MM.1S (cell line): ENCODE data around the gene TNKS1BP1.
A peak's percentile ranks its signal among the peaks of the same experiment; 100 is the strongest.

Experiments
- DNase-seq: peaks from one replicate; pipeline ENCODE4 v3.0.0-alpha.2; 2015
- H2AFZ ChIP-seq: fragments of 300-600 bp; sonication (generic); 2 replicates; pipeline ENCODE4 v1.6.0; 2016; ENCODE audit warnings: antibody characterized with exemption, low read length
- H3F3A ChIP-seq: fragments of 300-600 bp; sonication (generic); 2 replicates; pipeline ENCODE4 v1.6.1; 2016; ENCODE audit warnings: mild to moderate bottlenecking, antibody characterized with exemption, low read length, moderate library complexity, mixed read lengths; ENCODE audit not compliant: insufficient read depth
- H3K27ac ChIP-seq: fragments of 300-600 bp; sonication (generic); 2 replicates; pipeline ENCODE4 v1.5.1; 2016; ENCODE audit warnings: mild to moderate bottlenecking, low read length
- H3K27me3 ChIP-seq: fragments of 300-600 bp; sonication (generic); replicated peaks from 2 replicates; pipeline ENCODE4 v1.6.0; 2016; ENCODE audit warnings: low read length; ENCODE audit not compliant: insufficient read depth
- H3K36me3 ChIP-seq: fragments of 300-600 bp; sonication (generic); replicated peaks from 2 replicates; pipeline ENCODE4 v1.6.1; 2016; ENCODE audit warnings: mild to moderate bottlenecking, low read length, mixed read lengths; ENCODE audit not compliant: insufficient read depth
- H3K4me1 ChIP-seq: fragments of 300-600 bp; sonication (generic); 2 replicates; pipeline ENCODE4 v1.6.1; 2016; ENCODE audit warnings: low read length, mixed read lengths
- H3K4me2 ChIP-seq: fragments of 300-600 bp; sonication (generic); 2 replicates; pipeline ENCODE4 v1.6.0; 2016; ENCODE audit warnings: low read depth, low read length
- H3K4me3 ChIP-seq: fragments of 300-600 bp; sonication (generic); 2 replicates; pipeline ENCODE4 v1.5.1; 2016; ENCODE audit warnings: low read length, mixed read lengths
- H3K79me2 ChIP-seq: fragments of 300-600 bp; sonication (generic); 2 replicates; pipeline ENCODE4 v1.6.1; 2016; ENCODE audit warnings: mixed run types, low read length, mixed read lengths
- H3K9ac ChIP-seq: fragments of 300-600 bp; sonication (generic); 2 replicates; pipeline ENCODE4 v1.6.1; 2016; ENCODE audit warnings: low read length, mixed read lengths
- H3K9me2 ChIP-seq: fragments of 300-600 bp; sonication (generic); replicated peaks from 2 replicates; pipeline ENCODE4 v1.6.1; 2016; ENCODE audit warnings: mild to moderate bottlenecking, low read length, mixed read lengths; ENCODE audit not compliant: insufficient read depth
- H3K9me3 ChIP-seq: fragments of 300-600 bp; sonication (generic); replicated peaks from 2 replicates; pipeline ENCODE4 v1.6.1; 2016; ENCODE audit warnings: mild to moderate bottlenecking, low read length, mixed read lengths; ENCODE audit not compliant: insufficient read depth
- H4K20me1 ChIP-seq: fragments of 300-600 bp; sonication (generic); 2 replicates; pipeline ENCODE4 v1.6.1; 2016; ENCODE audit warnings: mild to moderate bottlenecking, low read length, moderate library complexity, mixed read lengths; ENCODE audit not compliant: insufficient read depth
- EZH2 ChIP-seq: fragments of 300-600 bp; sonication (generic); optimal IDR thresholded peaks from 2 replicates; pipeline ENCODE3; 2017; ENCODE audit warnings: low read depth, mild to moderate bottlenecking, antibody characterized with exemption, low read length, mixed read lengths
- EZH2phosphoT487 ChIP-seq: fragments of 300-600 bp; sonication (generic); IDR thresholded peaks from 2 replicates; pipeline ENCODE4 v1.6.1; 2018; ENCODE audit warnings: antibody characterized with exemption, low read length
- TF ChIP-seq, protein P1 (sequence below): fragments of 300-600 bp; sonication (generic); IDR thresholded peaks from 2 replicates; pipeline ENCODE4 v1.5.1; 2016; ENCODE audit warnings: antibody characterized with exemption, low read length, mixed read lengths

Gene TNKS1BP1

GRCh38 chr11:57347336-57347735 lies 22.6 kb upstream of the TNKS1BP1 start:
- TF ChIP-seq, protein P1, sequence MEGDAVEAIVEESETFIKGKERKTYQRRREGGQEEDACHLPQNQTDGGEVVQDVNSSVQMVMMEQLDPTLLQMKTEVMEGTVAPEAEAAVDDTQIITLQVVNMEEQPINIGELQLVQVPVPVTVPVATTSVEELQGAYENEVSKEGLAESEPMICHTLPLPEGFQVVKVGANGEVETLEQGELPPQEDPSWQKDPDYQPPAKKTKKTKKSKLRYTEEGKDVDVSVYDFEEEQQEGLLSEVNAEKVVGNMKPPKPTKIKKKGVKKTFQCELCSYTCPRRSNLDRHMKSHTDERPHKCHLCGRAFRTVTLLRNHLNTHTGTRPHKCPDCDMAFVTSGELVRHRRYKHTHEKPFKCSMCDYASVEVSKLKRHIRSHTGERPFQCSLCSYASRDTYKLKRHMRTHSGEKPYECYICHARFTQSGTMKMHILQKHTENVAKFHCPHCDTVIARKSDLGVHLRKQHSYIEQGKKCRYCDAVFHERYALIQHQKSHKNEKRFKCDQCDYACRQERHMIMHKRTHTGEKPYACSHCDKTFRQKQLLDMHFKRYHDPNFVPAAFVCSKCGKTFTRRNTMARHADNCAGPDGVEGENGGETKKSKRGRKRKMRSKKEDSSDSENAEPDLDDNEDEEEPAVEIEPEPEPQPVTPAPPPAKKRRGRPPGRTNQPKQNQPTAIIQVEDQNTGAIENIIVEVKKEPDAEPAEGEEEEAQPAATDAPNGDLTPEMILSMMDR, result no peak
- Histone ChIP-seq H2AFZ (no peak overlapping the region), H3K27me3 (0 out of 2 replicates have a peak, but pooled peaks cover 5% of the 10 kb centered on the region), H3K79me2 (no peaks in the 10 kb centered on the region), H3K36me3 (no peaks in the 10 kb centered on the region), H3K9me2 (no peaks in the 10 kb centered on the region), H3K27ac (no peak overlapping the region), H4K20me1 (no peaks in the 10 kb centered on the region), H3F3A (no peaks in the 10 kb centered on the region), H3K4me3 (no peak overlapping the region), H3K4me1 (no peaks in the 10 kb centered on the region), H3K4me2 (no peak overlapping the region), H3K9me3 (no peaks in the 10 kb centered on the region), H3K9ac (no peak overlapping the region)
- no peak for DNase-seq

DNA sequence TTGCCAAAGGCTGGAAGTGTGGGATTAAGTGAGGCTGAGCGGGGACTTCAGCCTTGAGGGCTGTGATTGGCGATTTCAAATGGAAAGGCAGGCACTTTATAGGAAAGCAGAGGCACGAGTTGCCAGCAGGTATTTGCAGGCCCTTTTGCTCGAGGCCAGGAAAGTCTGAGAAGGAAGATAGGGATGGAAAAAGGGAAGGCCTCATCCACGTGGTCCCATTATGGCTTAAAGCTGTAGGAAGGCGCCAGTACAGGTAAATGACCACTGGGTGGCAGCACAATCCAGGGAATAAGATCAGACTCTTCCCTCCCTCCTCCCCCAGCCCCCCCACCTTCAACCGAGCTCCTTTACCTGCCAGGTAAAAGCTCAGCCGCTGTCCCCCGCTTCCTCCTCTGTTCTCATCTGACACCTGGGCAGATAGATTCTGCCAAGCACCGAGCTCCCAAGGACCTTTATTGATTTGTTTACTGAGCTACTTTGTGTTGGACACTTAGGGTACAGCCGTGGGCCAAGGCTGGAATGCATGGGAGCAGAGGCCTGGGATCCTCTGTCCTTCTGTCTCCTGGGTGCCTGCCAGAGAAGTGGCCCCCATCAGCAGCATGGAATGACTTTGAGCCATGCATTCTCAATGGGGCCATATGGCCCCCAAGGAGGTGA lies 20.9 kb upstream of the TNKS1BP1 start:
- Histone ChIP-seq H3F3A (no peaks in the 10 kb centered on the region), H3K4me1 (no peaks in the 10 kb centered on the region), H2AFZ (peak overlapping the region; percentile 77), H3K4me3 (no peak overlapping the region), H3K79me2 (no peaks in the 10 kb centered on the region), H3K9me3 (no peaks in the 10 kb centered on the region), H3K27ac (no peak overlapping the region), H4K20me1 (no peaks in the 10 kb centered on the region), H3K9me2 (no peaks in the 10 kb centered on the region), H3K36me3 (no peaks in the 10 kb centered on the region), H3K9ac (no peak overlapping the region), H3K27me3 (0 out of 2 replicates have a peak, but pooled peaks cover 5% of the 10 kb centered on the region), H3K4me2 (peak overlapping the region; percentile 43; the same call in 1 of the 2 replicates)
- TF ChIP-seq EZH2phosphoT487 (no peak), EZH2 (no peak)
- TF ChIP-seq, protein P1, result peak; percentile 66
- peak; percentile 66 for DNase-seq

DNA sequence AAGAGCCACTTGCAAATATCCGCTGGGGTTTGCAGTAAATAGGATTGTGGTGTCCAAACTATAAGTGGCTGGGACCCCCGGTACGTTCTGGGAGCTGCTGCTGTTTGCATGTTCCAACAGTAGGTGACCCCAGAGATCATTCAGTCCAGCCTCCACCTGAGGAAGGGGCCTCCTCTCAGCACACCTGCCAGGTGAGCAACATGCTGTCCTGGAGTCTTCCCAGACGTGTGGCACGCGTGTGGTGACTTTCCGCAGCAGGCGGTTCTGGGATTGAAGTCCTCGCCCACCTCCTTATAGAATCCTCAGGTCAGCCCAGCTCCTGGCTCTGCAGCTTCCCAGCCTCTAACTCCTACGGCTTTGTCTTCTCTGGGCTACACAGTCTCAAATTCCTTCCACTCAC lies 20.1 kb upstream of the TNKS1BP1 start:
- no peaks in the 10 kb centered on the region for H3K9me3 ChIP-seq
- no peaks in the 10 kb centered on the region for H3K36me3 ChIP-seq
- TF ChIP-seq EZH2, result no peak
- TF ChIP-seq, protein P1, result no peak
- no peak for TF ChIP-seq EZH2phosphoT487
- no peaks in the 10 kb centered on the region for H3F3A ChIP-seq
- no peaks in the 10 kb centered on the region for H4K20me1 ChIP-seq
- no peak for DNase-seq
- no peak overlapping the region for H3K27ac ChIP-seq
- no peaks in the 10 kb centered on the region for H3K79me2 ChIP-seq
- no peaks in the 10 kb centered on the region for H3K4me1 ChIP-seq
- no peak overlapping the region for H3K4me2 ChIP-seq
- no peak overlapping the region for H3K9ac ChIP-seq
- no peak overlapping the region for H3K4me3 ChIP-seq
- peak overlapping the region; percentile 77 for H2AFZ ChIP-seq
- H3K9me2 ChIP-seq, result no peaks in the 10 kb centered on the region
- 0 out of 2 replicates have a peak, but pooled peaks cover 5% of the 10 kb centered on the region for H3K27me3 ChIP-seq
